IMR-90 (cell line): ENCODE data around the gene GAPVD1.
A peak's percentile ranks its signal among the peaks of the same experiment; 100 is the strongest.

Source experiments
- BHLHE40 ChIP-seq: fragments of 150-350 bp; IDR thresholded peaks from 2 replicates; pipeline ENCODE4 v1.6.1; 2016; ENCODE audit warnings: mild to moderate bottlenecking, low read depth, low read length
- CEBPB ChIP-seq: IDR thresholded peaks from 2 replicates; pipeline ENCODE4 v1.6.1; 2012; ENCODE audit warnings: low read depth, low read length, improper control_type of control experiment
- CTCF ChIP-seq: conservative IDR thresholded peaks from 2 replicates; pipeline ENCODE4 v1.5.1; 2012; ENCODE audit warnings: mild to moderate bottlenecking, low read depth, low read length, improper control_type of control experiment
- FOS ChIP-seq: fragments of 150-350 bp; IDR thresholded peaks from 2 replicates; pipeline ENCODE4 v1.6.1; 2016; ENCODE audit warnings: low read depth, low read length
- MAFK ChIP-seq: IDR thresholded peaks from 2 replicates; pipeline ENCODE4 v1.6.1; 2012; ENCODE audit warnings: low read depth, low read length, improper control_type of control experiment
- MAZ ChIP-seq: IDR thresholded peaks from 2 replicates; pipeline ENCODE4 v1.6.1; 2012; ENCODE audit warnings: low read depth, mild to moderate bottlenecking, low read length, improper control_type of control experiment, moderate library complexity, borderline replicate concordance
- MXI1 ChIP-seq: IDR thresholded peaks from 2 replicates; pipeline ENCODE4 v1.6.1; 2012; ENCODE audit warnings: low read depth, mild to moderate bottlenecking, low read length, moderate library complexity, borderline replicate concordance
- NFE2L2 ChIP-seq: fragments of 150-350 bp; IDR thresholded peaks from 2 replicates; pipeline ENCODE4 v1.6.1; 2016; ENCODE audit warnings: low read depth, mild to moderate bottlenecking, low read length
- POLR2A ChIP-seq: IDR thresholded peaks from 2 replicates; pipeline ENCODE4 v1.6.1; 2012; ENCODE audit warnings: mild to moderate bottlenecking, low read depth, low read length
- RFX5 ChIP-seq: IDR thresholded peaks from 2 replicates; pipeline ENCODE4 v1.8.0; 2012; ENCODE audit warnings: low read depth, mild to moderate bottlenecking, low read length, moderate library complexity
- SMC3 ChIP-seq: fragments of 150-350 bp; IDR thresholded peaks from 2 replicates; pipeline ENCODE4 v1.6.1; 2016; ENCODE audit warnings: low read depth, mild to moderate bottlenecking, antibody characterized with exemption, low read length, moderate library complexity
- TF ChIP-seq, protein P1 (sequence below): fragments of 150-350 bp; IDR thresholded peaks from 2 replicates; pipeline ENCODE4 v1.6.1; 2017; ENCODE audit warnings: mild to moderate bottlenecking, antibody characterized with exemption, low read length, low read depth
- TF ChIP-seq, protein P2 (sequence below): fragments of 150-350 bp; IDR thresholded peaks from 2 replicates; pipeline ENCODE4 v1.6.1; 2016; ENCODE audit warnings: low read depth, mild to moderate bottlenecking, low read length, moderate library complexity, borderline replicate concordance

GRCh38 chr9:125261501-125262293, at the start of gene GAPVD1:
- TF ChIP-seq POLR2A = 0 out of 2 replicates have a peak, but pooled peaks have one; percentile 37
- TF ChIP-seq SMC3 = no peak
- no peak for TF ChIP-seq CEBPB
- peak; percentile 51 for TF ChIP-seq CTCF
- TF ChIP-seq RFX5 = no peak
- TF ChIP-seq, protein P1, sequence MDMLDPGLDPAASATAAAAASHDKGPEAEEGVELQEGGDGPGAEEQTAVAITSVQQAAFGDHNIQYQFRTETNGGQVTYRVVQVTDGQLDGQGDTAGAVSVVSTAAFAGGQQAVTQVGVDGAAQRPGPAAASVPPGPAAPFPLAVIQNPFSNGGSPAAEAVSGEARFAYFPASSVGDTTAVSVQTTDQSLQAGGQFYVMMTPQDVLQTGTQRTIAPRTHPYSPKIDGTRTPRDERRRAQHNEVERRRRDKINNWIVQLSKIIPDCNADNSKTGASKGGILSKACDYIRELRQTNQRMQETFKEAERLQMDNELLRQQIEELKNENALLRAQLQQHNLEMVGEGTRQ = peak; percentile 36; the same call in 1 of the 2 replicates
- no peak for TF ChIP-seq FOS
- TF ChIP-seq, protein P2, sequence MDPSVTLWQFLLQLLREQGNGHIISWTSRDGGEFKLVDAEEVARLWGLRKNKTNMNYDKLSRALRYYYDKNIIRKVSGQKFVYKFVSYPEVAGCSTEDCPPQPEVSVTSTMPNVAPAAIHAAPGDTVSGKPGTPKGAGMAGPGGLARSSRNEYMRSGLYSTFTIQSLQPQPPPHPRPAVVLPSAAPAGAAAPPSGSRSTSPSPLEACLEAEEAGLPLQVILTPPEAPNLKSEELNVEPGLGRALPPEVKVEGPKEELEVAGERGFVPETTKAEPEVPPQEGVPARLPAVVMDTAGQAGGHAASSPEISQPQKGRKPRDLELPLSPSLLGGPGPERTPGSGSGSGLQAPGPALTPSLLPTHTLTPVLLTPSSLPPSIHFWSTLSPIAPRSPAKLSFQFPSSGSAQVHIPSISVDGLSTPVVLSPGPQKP = no peak
- 0 out of 2 replicates have a peak, but pooled peaks have one; percentile 7 for TF ChIP-seq MAZ
- no peak for TF ChIP-seq MXI1
- TF ChIP-seq MAFK = no peak
- TF ChIP-seq NFE2L2 = no peak
- no peak for TF ChIP-seq BHLHE40
